GM06990 (cell line): Measurements from ENCODE around the gene SLFN12L.
A peak's percentile ranks its signal among the peaks of the same experiment; 100 is the strongest.

Source experiments
- DNase-seq: peaks from one replicate; pipeline ENCODE4 v3.0.0-alpha.2; 2011; ENCODE audit not compliant: insufficient read length; ENCODE audit errors: extremely low read depth
- H3K27me3 ChIP-seq: replicated peaks from 2 replicates; pipeline ENCODE4 v1.6.0; 2011; ENCODE audit warnings: low read length; ENCODE audit not compliant: control insufficient read depth, insufficient read depth
- H3K36me3 ChIP-seq: 2 replicates; pipeline ENCODE4 v1.5.1; 2011; ENCODE audit warnings: low read length; ENCODE audit not compliant: control insufficient read depth, insufficient read depth
- H3K4me3 ChIP-seq: replicated peaks from 2 replicates; pipeline ENCODE4 v1.5.1; 2011; ENCODE audit warnings: low read depth, mild to moderate bottlenecking, control low read depth, low read length
- TF ChIP-seq, protein P1 (sequence below): IDR thresholded peaks from 2 replicates; pipeline ENCODE4 v1.5.1; 2011; ENCODE audit warnings: low read length, control low read depth, mild to moderate bottlenecking, inconsistent platforms; ENCODE audit not compliant: insufficient read depth, poor library complexity, severe bottlenecking

Gene SLFN12L

DNA sequence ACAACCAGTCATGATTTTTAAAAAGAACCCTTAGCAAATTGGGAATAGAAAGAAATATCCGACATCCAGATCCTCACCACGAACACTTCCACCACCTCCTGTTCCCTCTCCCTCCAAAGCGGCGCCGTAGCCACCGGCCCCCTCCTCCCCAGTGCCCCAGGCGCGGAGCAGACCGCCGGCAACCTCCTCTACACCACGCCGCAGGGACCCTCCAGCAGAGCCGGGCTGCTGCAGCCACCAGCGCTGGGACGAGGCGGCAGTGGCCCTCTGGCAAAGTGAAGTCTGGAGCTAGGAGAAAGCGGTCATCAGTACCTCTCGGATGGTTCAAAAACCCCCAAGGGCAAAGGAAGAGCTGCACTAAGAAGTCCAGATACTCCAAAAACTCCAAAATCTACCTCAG is 47.5 kb downstream of the SLFN12L start:
- Histone ChIP-seq H3K27me3 (no peaks in the 10 kb centered on the region), H3K4me3 (no peak overlapping the region), H3K36me3 (no peaks in the 10 kb centered on the region)
- no peak for DNase-seq
- TF ChIP-seq, protein P1, sequence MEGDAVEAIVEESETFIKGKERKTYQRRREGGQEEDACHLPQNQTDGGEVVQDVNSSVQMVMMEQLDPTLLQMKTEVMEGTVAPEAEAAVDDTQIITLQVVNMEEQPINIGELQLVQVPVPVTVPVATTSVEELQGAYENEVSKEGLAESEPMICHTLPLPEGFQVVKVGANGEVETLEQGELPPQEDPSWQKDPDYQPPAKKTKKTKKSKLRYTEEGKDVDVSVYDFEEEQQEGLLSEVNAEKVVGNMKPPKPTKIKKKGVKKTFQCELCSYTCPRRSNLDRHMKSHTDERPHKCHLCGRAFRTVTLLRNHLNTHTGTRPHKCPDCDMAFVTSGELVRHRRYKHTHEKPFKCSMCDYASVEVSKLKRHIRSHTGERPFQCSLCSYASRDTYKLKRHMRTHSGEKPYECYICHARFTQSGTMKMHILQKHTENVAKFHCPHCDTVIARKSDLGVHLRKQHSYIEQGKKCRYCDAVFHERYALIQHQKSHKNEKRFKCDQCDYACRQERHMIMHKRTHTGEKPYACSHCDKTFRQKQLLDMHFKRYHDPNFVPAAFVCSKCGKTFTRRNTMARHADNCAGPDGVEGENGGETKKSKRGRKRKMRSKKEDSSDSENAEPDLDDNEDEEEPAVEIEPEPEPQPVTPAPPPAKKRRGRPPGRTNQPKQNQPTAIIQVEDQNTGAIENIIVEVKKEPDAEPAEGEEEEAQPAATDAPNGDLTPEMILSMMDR, result no peak

DNA sequence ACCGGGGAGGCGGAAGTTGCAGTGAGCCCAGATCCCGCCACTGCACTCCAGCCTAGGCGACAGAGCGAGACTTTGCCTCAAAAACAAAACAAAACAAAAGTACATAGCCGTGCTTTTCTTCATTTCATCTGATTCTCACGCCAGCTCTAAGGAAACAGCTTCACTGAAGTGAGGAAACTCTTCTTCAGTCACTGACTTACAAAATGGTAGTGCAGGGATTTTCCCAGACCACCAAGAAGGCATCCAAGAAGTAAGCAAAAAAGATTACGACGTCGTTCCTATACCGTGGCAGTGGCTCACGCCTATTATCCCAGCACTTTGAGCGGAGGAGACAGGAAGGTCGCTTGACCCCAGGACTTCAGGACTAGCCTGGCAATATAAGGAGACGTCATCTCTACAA is 48.5 kb downstream of the SLFN12L start:
- Histone ChIP-seq H3K4me3 (no peak overlapping the region), H3K27me3 (no peaks in the 10 kb centered on the region), H3K36me3 (no peaks in the 10 kb centered on the region)
- TF ChIP-seq, protein P1, result no peak
- DNase-seq, result no peak

DNA sequence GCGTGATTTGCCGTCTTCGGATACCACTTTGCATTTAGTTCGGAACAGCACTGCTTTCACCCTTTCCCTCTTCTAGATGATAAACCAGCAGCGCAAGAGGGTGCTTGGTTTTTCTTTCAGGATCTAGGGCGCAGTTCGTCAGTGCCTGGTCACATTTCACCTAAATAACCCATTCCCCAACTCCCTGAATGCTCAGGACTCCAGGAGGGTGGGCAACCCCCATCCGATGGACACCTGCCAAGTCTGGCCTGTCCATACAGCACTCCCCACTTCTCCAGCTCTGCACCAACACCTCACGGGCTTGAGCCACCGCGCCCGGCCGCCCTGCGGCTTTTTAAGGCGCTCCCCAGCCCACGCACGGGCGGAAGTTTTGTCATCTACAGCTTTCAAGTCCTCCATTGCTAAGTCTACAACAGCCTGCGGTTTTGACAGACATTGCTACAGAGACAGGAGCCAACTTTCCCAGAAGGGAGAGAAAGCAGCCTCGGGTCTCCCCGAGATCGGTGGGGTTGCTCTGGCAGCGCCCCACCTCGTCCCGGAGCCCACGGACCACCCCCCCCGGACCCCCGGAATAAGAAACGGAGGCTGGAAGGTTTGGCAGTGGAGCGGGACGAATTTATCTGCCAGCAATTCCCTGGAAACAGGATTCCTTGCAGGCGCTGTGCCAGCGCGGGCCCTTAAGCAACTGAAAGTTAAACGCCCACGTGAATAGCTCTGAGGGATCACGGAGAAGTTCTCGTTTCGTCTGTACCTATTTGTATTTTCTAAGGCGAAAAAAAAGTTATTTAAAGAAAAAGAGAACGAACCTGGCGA is 50.4 kb downstream of the SLFN12L start:
- TF ChIP-seq, protein P1, result no peak
- H3K4me3 ChIP-seq, result peak overlapping the region; percentile 65
- H3K27me3 ChIP-seq, result no peaks in the 10 kb centered on the region
- peak; percentile 74 for DNase-seq
- H3K36me3 ChIP-seq, result no peaks in the 10 kb centered on the region

DNA sequence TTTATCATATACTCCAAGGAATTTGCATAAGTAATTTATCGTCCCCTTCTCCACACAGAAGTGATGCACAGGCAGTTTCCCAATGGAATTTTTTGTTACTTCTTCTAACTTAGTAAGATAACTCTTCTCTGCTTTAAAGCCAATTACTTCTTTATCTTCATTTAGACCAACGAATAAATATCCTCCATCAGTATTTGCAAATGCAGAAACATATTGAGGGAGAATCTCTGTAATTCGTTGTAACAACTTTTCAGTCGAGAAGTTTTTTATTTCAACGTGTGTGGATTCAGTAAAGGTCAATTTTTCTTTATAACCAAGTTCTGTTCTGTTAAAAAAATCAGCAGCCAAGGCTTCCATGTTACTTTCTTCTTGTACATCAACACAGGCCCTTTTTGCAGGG is 58.2 kb downstream of the SLFN12L start:
- no peak for DNase-seq
- no peaks in the 10 kb centered on the region for H3K36me3 ChIP-seq
- H3K27me3 ChIP-seq, result no peaks in the 10 kb centered on the region
- no peak overlapping the region for H3K4me3 ChIP-seq
- TF ChIP-seq, protein P1, result no peak

DNA sequence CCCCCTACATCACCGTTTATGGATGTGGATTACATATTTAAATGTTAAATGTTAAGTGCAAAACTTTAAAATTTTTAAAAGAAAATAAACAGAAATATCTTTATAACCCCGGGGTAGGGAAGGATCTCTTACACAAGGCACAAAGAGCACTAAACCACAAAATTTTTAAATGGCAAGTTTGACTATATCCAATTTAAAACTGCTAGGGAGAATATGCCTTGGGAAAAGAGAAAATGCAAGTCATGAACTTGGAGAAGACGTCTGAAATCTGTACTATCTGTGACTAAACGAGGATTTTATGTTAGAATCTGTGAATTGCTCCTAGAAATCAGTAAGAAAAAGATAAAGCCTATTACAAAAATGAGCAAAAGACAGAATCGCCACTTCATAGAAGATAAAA is 60.2 kb downstream of the SLFN12L start:
- DNase-seq, result no peak
- Histone ChIP-seq H3K4me3 (no peak overlapping the region), H3K27me3 (no peaks in the 10 kb centered on the region), H3K36me3 (no peaks in the 10 kb centered on the region)
- TF ChIP-seq, protein P1, result no peak
